ENCODE data around the gene CLSTN3. TPM values are rescaled to one million over a fixed set of nuclear protein-coding genes. Genes with fewer than 3 reads are reported as not detected.

CLSTN3 gene
- total and polyA plus RNA-seq, 12 donors = 3.7 to 16.8 (median 6.0) TPM

GRCh38 chr12:7145671-7146070, 15.5 kb downstream of the CLSTN3 start:
- 74 to 91% methylated on average over 4 of the region's 4 CpGs for WGBS, 2 donors
- Histone ChIP-seq H3K36me3 (peaks cover 0 to 77% (median 0%) of the 10 kb centered on the region in 9 donors), H3K27ac (no peak overlapping the region), H3K4me3 (no peak overlapping the region), H3K4me1 (peaks cover 0 to 8% (median 0%) of the 10 kb centered on the region in 9 donors), H3K9me3 (peaks cover 0 to 4% (median 0%) of the 10 kb centered on the region in 11 donors), H3K27me3 (no peaks in the 10 kb centered on the region)
- TF ChIP-seq CTCF (IDR thresholded peaks at IDR 0.05) = no peak
- intact Hi-C loops (cut with DNase I) = loop anchor here in 1 of 10 donors (10.0 kb wide), 1 partner anchor 489 kb away; no protein-coding TSS in a partner anchor
- DNase-seq (no peak), ATAC-seq (no peak)

GRCh38 chr12:7146228-7146627, 16.1 kb downstream of the CLSTN3 start:
- Histone ChIP-seq H3K9me3 (peaks cover 0 to 4% (median 0%) of the 10 kb centered on the region in 11 donors), H3K27ac (no peak overlapping the region), H3K4me3 (no peak overlapping the region), H3K36me3 (peaks cover 0 to 79% (median 0%) of the 10 kb centered on the region in 9 donors), H3K27me3 (no peaks in the 10 kb centered on the region), H3K4me1 (peaks cover 0 to 8% (median 0%) of the 10 kb centered on the region in 9 donors)
- ATAC-seq = no peak
- no peak for TF ChIP-seq CTCF (IDR thresholded peaks at IDR 0.05)
- DNase-seq = no peak
- WGBS, 2 donors = 92 to 96% methylated on average over 7 of the region's 7 CpGs
- intact Hi-C loops (cut with DNase I) = loop anchor here in 1 of 10 donors (10.0 kb wide), 1 partner anchor 489 kb away; no protein-coding TSS in a partner anchor

GRCh38 chr12:7146906-7147305, 16.7 kb downstream of the CLSTN3 start:
- H3K27me3 ChIP-seq = no peaks in the 10 kb centered on the region
- peaks cover 0 to 4% (median 0%) of the 10 kb centered on the region in 11 donors for H3K9me3 ChIP-seq
- H3K27ac ChIP-seq = no peak overlapping the region
- H3K4me3 ChIP-seq = no peak overlapping the region
- intact Hi-C loops (cut with DNase I) = loop anchor here in 1 of 10 donors (10.0 kb wide), 1 partner anchor 488 kb away; no protein-coding TSS in a partner anchor
- DNase-seq (no peak), ATAC-seq (no peak)
- H3K4me1 ChIP-seq = peaks cover 0 to 8% (median 0%) of the 10 kb centered on the region in 9 donors
- 95% methylated on average over 7 of the region's 7 CpGs for WGBS, 2 donors
- TF ChIP-seq CTCF (IDR thresholded peaks at IDR 0.05) = no peak
- H3K36me3 ChIP-seq = peaks cover 0 to 79% (median 0%) of the 10 kb centered on the region in 9 donors

GRCh38 chr12:7150356-7150755, 20.2 kb downstream of the CLSTN3 start:
- Histone ChIP-seq H3K36me3 (peaks cover 0 to 94% (median 0%) of the 10 kb centered on the region in 9 donors), H3K27ac (no peak overlapping the region), H3K4me1 (no peaks in the 10 kb centered on the region), H3K27me3 (no peaks in the 10 kb centered on the region), H3K4me3 (no peak overlapping the region), H3K9me3 (no peaks in the 10 kb centered on the region)
- intact Hi-C loops (cut with DNase I) = no loop called here
- no peak for ATAC-seq
- TF ChIP-seq CTCF (IDR thresholded peaks at IDR 0.05) = no peak
- DNase-seq = no peak
- WGBS, 2 donors = 88 to 93% methylated on average over 12 of the region's 12 CpGs

All from heart right ventricle (tissue), 16 donors.